ENCODE measurements around the gene TMED4. TPM values are rescaled to one million over a fixed set of nuclear protein-coding genes. Genes with fewer than 3 reads are reported as not detected.

The TMED4 gene
- 100 to 1,000 TPM in 1 of 2 donors, 10 to 100 TPM in 1; 81.0 to 106 TPM for total RNA-seq
- polyA plus RNA-seq: 10 to 100 TPM; 46.4 to 52.5 TPM
- long read RNA-seq, donor 1, transcript TMED4-205 (4 exons, 1,755 nt): minor isoform, 14 of 2,153 reads
- long read RNA-seq, donor 1, transcript TMED4-203 (5 exons, 2,322 nt): major isoform, 33 of 2,153 reads
- long read RNA-seq, donor 1, partial matches to known transcripts: 530 of 2,153 reads
- long read RNA-seq, donor 1, other reads (novel, unspliced or antisense): 1,573 of 2,153 reads
- long read RNA-seq, donor 2, transcript TMED4-203 (5 exons, 2,322 nt): major isoform, 11 of 13 reads
- long read RNA-seq, donor 2, partial matches to known transcripts: 0 of 13 reads
- long read RNA-seq, donor 2, other reads (novel, unspliced or antisense): 0 of 13 reads
- long read RNA-seq, donor 3, transcript TMED4-203 (5 exons, 2,322 nt): major isoform, 23 of 37 reads
- long read RNA-seq, donor 3, transcript TMED4-205 (4 exons, 1,755 nt): minor isoform, 9 of 37 reads
- long read RNA-seq, donor 3, partial matches to known transcripts: 5 of 37 reads
- long read RNA-seq, donor 3, other reads (novel, unspliced or antisense): 0 of 37 reads
- long read RNA-seq, donor 4, transcript TMED4-203 (5 exons, 2,322 nt): major isoform, 10 of 13 reads
- long read RNA-seq, donor 4, partial matches to known transcripts: 0 of 13 reads
- long read RNA-seq, donor 4, other reads (novel, unspliced or antisense): 0 of 13 reads
- long read RNA-seq, donor 5, transcript TMED4-205 (4 exons, 1,755 nt): minor isoform, 8 of 53 reads
- long read RNA-seq, donor 5, transcript TMED4-203 (5 exons, 2,322 nt): major isoform, 29 of 53 reads
- long read RNA-seq, donor 5, partial matches to known transcripts: 14 of 53 reads
- long read RNA-seq, donor 5, other reads (novel, unspliced or antisense): 0 of 53 reads

GRCh38 chr7:44581879-44582603, at the start of gene TMED4:
Gene TMED4 (minus strand): TSS chr7:44582231. CDS start chr7:44582206, 25 bp downstream.
- peaks cover 10 to 23% (median 11%) of the 10 kb centered on the region in 4 donors for H3K36me3 ChIP-seq (ENCODE audit: control insufficient read depth in 4 of 4, insufficient read depth in 4 of 4, low read length in 4 of 4)
- H3K9ac ChIP-seq (ENCODE audit: insufficient read depth in 1 of 2, low read length in 2 of 2): peak within 1 kb of the TSS; percentile 95 to 99
- H3K9me3 ChIP-seq (ENCODE audit: control insufficient read depth in 4 of 4, insufficient read depth in 3 of 4, low read length in 3 of 4): no peaks in the 10 kb centered on the region
- H3K27me3 ChIP-seq (ENCODE audit: control insufficient read depth in 3 of 3, insufficient read depth in 3 of 3, low read length in 2 of 3): no peaks in the 10 kb centered on the region
- DNase-seq (peak; percentile 99 to 100 (median 99)), ATAC-seq (ENCODE audit: insufficient read depth, low FRiP score) (peak; percentile 98)
- H3K4me1 ChIP-seq (ENCODE audit: control insufficient read depth in 5 of 5, insufficient read depth in 5 of 5, low read length in 5 of 5): peaks cover 3 to 14% (median 5%) of the 10 kb centered on the region in 5 donors
- peak within 1 kb of the TSS; percentile 88 to 96 for H3K27ac ChIP-seq (ENCODE audit: low read depth in 1 of 2, low read length in 1 of 2)
- TF ChIP-seq CTCF (IDR thresholded peaks at IDR 0.05; ENCODE audit: control extremely low read depth, extremely low read depth): no peak
- peak within 1 kb of the TSS; percentile 76 for H3K4me3 ChIP-seq
- WGBS, 2 donors: 0% methylated on average over 63 to 71 of the region's 71 CpGs

GRCh38 chr7:44631458-44632115, 49.6 kb upstream of the TMED4 start:
- Histone ChIP-seq H3K4me3 (no peak overlapping the region), H3K9ac (ENCODE audit: insufficient read depth in 1 of 2, low read length in 2 of 2) (no peak overlapping the region)
- no peak for ATAC-seq (ENCODE audit: insufficient read depth, low FRiP score)

More at GRCh38 chr7:44631458-44632115, 49.6 kb upstream of the TMED4 start:
- Histone ChIP-seq H3K9me3 (ENCODE audit: control insufficient read depth in 4 of 4, insufficient read depth in 3 of 4, low read length in 3 of 4) (no peaks in the 10 kb centered on the region), H3K27me3 (ENCODE audit: control insufficient read depth in 3 of 3, insufficient read depth in 3 of 3, low read length in 2 of 3) (no peaks in the 10 kb centered on the region), H3K36me3 (ENCODE audit: control insufficient read depth in 4 of 4, insufficient read depth in 4 of 4, low read length in 4 of 4) (peaks cover 0 to 4% (median under 1%) of the 10 kb centered on the region in 4 donors), H3K4me1 (ENCODE audit: control insufficient read depth in 5 of 5, insufficient read depth in 5 of 5, low read length in 5 of 5) (peaks cover 17 to 41% (median 19%) of the 10 kb centered on the region in 5 donors), H3K27ac (ENCODE audit: low read depth in 1 of 2, low read length in 1 of 2) (peak overlapping the region; percentile 11 to 72)
- peak in 2 of 3 donors; percentile 46 to 62 for DNase-seq
- TF ChIP-seq CTCF (IDR thresholded peaks at IDR 0.05; ENCODE audit: control extremely low read depth, extremely low read depth): no peak
- 24 to 39% methylated on average over 6 of the region's 6 CpGs for WGBS, 2 donors
